B cell (primary cell): ENCODE results near the gene FOXK1.

ENCODE experiments used
- EZH2 ChIP-seq: IDR thresholded peaks from 2 replicates; pipeline ENCODE4 v1.6.1; 2012; ENCODE audit warnings: borderline replicate concordance, low read depth, mild to moderate bottlenecking, moderate library complexity, low read length; ENCODE audit not compliant: insufficient read depth, poor library complexity, severe bottlenecking
- TF ChIP-seq, protein P1 (sequence below): fragments of 200-600 bp; IDR thresholded peaks from one replicate; pipeline ENCODE4 v1.8.0; 2022; ENCODE audit warnings: antibody characterized with exemption, mild to moderate bottlenecking

DNA sequence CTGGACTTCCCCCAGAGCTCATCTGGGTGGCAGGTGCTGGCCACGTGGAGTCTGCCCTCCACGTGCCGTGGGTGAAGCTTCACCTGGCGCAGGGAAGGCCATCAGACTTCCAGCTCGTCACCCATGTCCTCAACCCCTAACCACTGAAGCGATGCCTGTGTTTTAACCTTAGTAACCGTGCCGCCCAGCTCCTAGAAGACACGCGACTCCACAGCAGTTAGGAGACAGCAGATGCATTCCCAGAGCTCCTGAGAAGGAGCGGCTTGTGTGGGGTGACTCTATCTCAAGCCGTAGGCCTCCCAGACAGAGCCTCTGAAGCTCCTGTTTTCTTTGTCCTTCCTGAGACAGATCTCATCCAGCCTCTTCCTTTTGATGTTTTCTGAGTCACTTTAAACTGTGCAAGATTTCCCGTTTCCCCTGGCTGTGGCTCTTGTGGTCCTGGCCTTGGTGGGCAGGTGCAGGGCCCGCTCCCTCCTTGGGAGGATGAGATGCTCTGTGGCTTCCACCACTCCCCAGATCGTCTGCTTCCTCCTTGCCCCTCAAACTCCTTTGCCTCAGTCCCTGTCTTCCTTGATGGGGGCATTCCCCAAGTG lies 51.9 kb downstream of the FOXK1 start:
- TF ChIP-seq, protein P1, sequence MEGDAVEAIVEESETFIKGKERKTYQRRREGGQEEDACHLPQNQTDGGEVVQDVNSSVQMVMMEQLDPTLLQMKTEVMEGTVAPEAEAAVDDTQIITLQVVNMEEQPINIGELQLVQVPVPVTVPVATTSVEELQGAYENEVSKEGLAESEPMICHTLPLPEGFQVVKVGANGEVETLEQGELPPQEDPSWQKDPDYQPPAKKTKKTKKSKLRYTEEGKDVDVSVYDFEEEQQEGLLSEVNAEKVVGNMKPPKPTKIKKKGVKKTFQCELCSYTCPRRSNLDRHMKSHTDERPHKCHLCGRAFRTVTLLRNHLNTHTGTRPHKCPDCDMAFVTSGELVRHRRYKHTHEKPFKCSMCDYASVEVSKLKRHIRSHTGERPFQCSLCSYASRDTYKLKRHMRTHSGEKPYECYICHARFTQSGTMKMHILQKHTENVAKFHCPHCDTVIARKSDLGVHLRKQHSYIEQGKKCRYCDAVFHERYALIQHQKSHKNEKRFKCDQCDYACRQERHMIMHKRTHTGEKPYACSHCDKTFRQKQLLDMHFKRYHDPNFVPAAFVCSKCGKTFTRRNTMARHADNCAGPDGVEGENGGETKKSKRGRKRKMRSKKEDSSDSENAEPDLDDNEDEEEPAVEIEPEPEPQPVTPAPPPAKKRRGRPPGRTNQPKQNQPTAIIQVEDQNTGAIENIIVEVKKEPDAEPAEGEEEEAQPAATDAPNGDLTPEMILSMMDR = no peak
- TF ChIP-seq EZH2 = no peak
